Caco-2 (cell line): ENCODE measurements around the gene GJD3. TPM values are rescaled to one million over a fixed set of nuclear protein-coding genes. Genes with fewer than 3 reads are reported as not detected.

Experiments
- BruUV-seq: library from RNA; stranded (reverse); fragments of 400-500 nt; replicated peaks from 2 replicates; lab custom pipeline; 2021; lab: Mats Ljungman, UMichigan
- CTCF ChIA-PET: fragments of 300-600 bp; sonication (Branson Sonifier 250); formaldehyde crosslinking; loops from one replicate; lab custom pipeline; 2022; ENCODE audit warnings: antibody characterized with exemption; lab: Charles Lee
- POLR2A ChIA-PET: fragments of 300-600 bp; sonication (Branson Sonifier 250); formaldehyde crosslinking; loops from one replicate; lab custom pipeline; 2022; ENCODE audit warnings: antibody characterized with exemption; lab: Charles Lee
- DNase-seq, 2 experiments: peaks; one replicate each; pipeline versions ENCODE4 v3.0.0 to v3.0.0-alpha.2; 2020 to 2022
- H3K27me3 ChIP-seq: replicated peaks from 2 replicates; pipeline ENCODE4 v1.6.0; 2011; ENCODE audit warnings: low read length; ENCODE audit not compliant: control insufficient read depth, insufficient read depth
- H3K36me3 ChIP-seq: 2 replicates; pipeline ENCODE4 v1.5.1; 2011; ENCODE audit warnings: low read length; ENCODE audit not compliant: control insufficient read depth, insufficient read depth
- H3K4me1 ChIP-seq: fragments of 250-450 bp; sonication (Bioruptor Pico); 2 replicates; pipeline ENCODE4 v1.5.1; 2020; ENCODE audit warnings: mild to moderate bottlenecking
- H3K4me3 ChIP-seq: 2 replicates; pipeline ENCODE4 v1.5.1; 2011; ENCODE audit warnings: low read depth, mild to moderate bottlenecking, control low read depth, low read length
- H3K9me3 ChIP-seq: fragments of 250-450 bp; sonication (Bioruptor Pico); 2 replicates; pipeline ENCODE4 v1.5.1; 2020; ENCODE audit warnings: mild to moderate bottlenecking, moderate library complexity
- H3K27ac Mint-ChIP-seq: one replicate; pipeline ENCODE4 v1.8.0; 2022; ENCODE audit warnings: mixed read lengths; ENCODE audit not compliant: unreplicated experiment
- H3K27me3 Mint-ChIP-seq: one replicate; pipeline ENCODE4 v1.8.0; 2022; ENCODE audit warnings: mixed read lengths; ENCODE audit not compliant: insufficient read depth, unreplicated experiment
- H3K36me3 Mint-ChIP-seq: one replicate; pipeline ENCODE4 v1.8.0; 2022; ENCODE audit warnings: mild to moderate bottlenecking, mixed read lengths; ENCODE audit not compliant: insufficient read depth, unreplicated experiment
- H3K4me1 Mint-ChIP-seq: one replicate; pipeline ENCODE4 v1.8.0; 2022; ENCODE audit warnings: low read depth, mixed read lengths; ENCODE audit not compliant: unreplicated experiment
- H3K4me3 Mint-ChIP-seq: one replicate; pipeline ENCODE4 v1.8.0; 2022; ENCODE audit warnings: mild to moderate bottlenecking, moderate library complexity, mixed read lengths; ENCODE audit not compliant: unreplicated experiment
- H3K9me3 Mint-ChIP-seq: one replicate; pipeline ENCODE4 v1.8.0; 2022; ENCODE audit warnings: mixed read lengths; ENCODE audit not compliant: unreplicated experiment
- CTCF ChIP-seq, 2 experiments: fragments of 200-600 bp in 1 of 2; IDR thresholded peaks; 1 replicate in 1 of 2; 2 replicates in 1 of 2; pipeline versions ENCODE4 v1.5.1 to v1.8.0; 2011 to 2022; ENCODE audit warnings: antibody characterized with exemption in 1 of 2, control low read depth in 1 of 2, inconsistent platforms in 1 of 2, low read depth in 1 of 2, low read length in 1 of 2, mild to moderate bottlenecking in 1 of 2, moderate library complexity in 1 of 2; ENCODE audit not compliant: insufficient read depth in 1 of 2, severe bottlenecking in 1 of 2, unreplicated experiment in 1 of 2
- intact Hi-C: fragments of 100-400 bp; cut with micrococcal nuclease; formaldehyde crosslinking; loops from one replicate; pipeline ENCODE4 v1.10.0; 2022; ENCODE audit not compliant: unreplicated experiment
- total RNA-seq: library from RNA; stranded (reverse); gene quantifications from 2 replicates; pipeline ENCODE4 v1.2.3, GENCODE V29; 2022

Gene GJD3
- total RNA-seq, 1 experiment from 2014 or later = not detected

GRCh38 chr17:40329839-40330794, 34.4 kb downstream of the GJD3 start:
- Histone ChIP-seq H3K4me1 (peaks cover 29% of the 10 kb centered on the region), H3K9me3 (no peaks in the 10 kb centered on the region), H3K36me3 (peaks cover 1% of the 10 kb centered on the region), H3K4me3 (no peak overlapping the region), H3K27me3 (no peaks in the 10 kb centered on the region)
- no peak overlapping the region for H3K4me3 Mint-ChIP-seq
- intact Hi-C loops = no loop called here
- peaks cover 23% of the 10 kb centered on the region for H3K4me1 Mint-ChIP-seq
- H3K9me3 Mint-ChIP-seq = no peaks in the 10 kb centered on the region
- H3K36me3 Mint-ChIP-seq = no peaks in the 10 kb centered on the region
- no peaks in the 10 kb centered on the region for H3K27me3 Mint-ChIP-seq
- CTCF ChIA-PET = interaction anchor here (1.7 kb wide), 1 partner anchor 13 kb away, joined by 4 read pairs; no protein-coding TSS in a partner anchor
- TF ChIP-seq CTCF (IDR thresholded peaks at IDR 0.05; ENCODE audit: insufficient read depth in 1 of 2, low read depth in 1 of 2, low read length in 1 of 2, severe bottlenecking in 1 of 2, unreplicated experiment in 1 of 2) = no peak
- BruUV-seq = no TSS peak
- POLR2A ChIA-PET = no interaction called here
- DNase-seq = no peak
- H3K27ac Mint-ChIP-seq = no peak overlapping the region

- Mint-ChIP-seq H3K36me3 (no peaks in the 10 kb centered on the region), H3K4me1 (peaks cover 14% of the 10 kb centered on the region), H3K9me3 (no peaks in the 10 kb centered on the region), H3K27ac (no peak overlapping the region), H3K27me3 (no peaks in the 10 kb centered on the region), H3K4me3 (no peak overlapping the region)
- POLR2A ChIA-PET = interaction anchor here (0.7 kb wide), 1 partner anchor 110 kb away, joined by 3 read pairs; no protein-coding TSS in a partner anchor
- CTCF ChIA-PET = interaction anchor here (3.5 kb wide), 1 partner anchor 11 kb away, joined by 14 read pairs; no protein-coding TSS in a partner anchor
- Histone ChIP-seq H3K4me1 (peaks cover 17% of the 10 kb centered on the region), H3K9me3 (no peaks in the 10 kb centered on the region), H3K36me3 (peaks cover 1% of the 10 kb centered on the region), H3K27me3 (no peaks in the 10 kb centered on the region), H3K4me3 (no peak overlapping the region)
- no peak for DNase-seq
- BruUV-seq = no TSS peak
- TF ChIP-seq CTCF (IDR thresholded peaks at IDR 0.05; ENCODE audit: insufficient read depth in 1 of 2, low read depth in 1 of 2, low read length in 1 of 2, severe bottlenecking in 1 of 2, unreplicated experiment in 1 of 2) = no peak
- intact Hi-C loops = no loop called here
Observed at GRCh38 chr17:40328386-40328766, 36.2 kb downstream of the GJD3 start.

GRCh38 chr17:40327735-40328385, 36.7 kb downstream of the GJD3 start:
- TF ChIP-seq CTCF (IDR thresholded peaks at IDR 0.05; ENCODE audit: insufficient read depth in 1 of 2, low read depth in 1 of 2, low read length in 1 of 2, severe bottlenecking in 1 of 2, unreplicated experiment in 1 of 2) = no peak
- Histone ChIP-seq H3K4me3 (no peak overlapping the region), H3K4me1 (peaks cover 17% of the 10 kb centered on the region), H3K36me3 (peaks cover 1% of the 10 kb centered on the region), H3K27me3 (no peaks in the 10 kb centered on the region), H3K9me3 (no peaks in the 10 kb centered on the region)
- Mint-ChIP-seq H3K4me3 (no peak overlapping the region), H3K9me3 (no peaks in the 10 kb centered on the region), H3K27me3 (no peaks in the 10 kb centered on the region), H3K4me1 (peaks cover 14% of the 10 kb centered on the region), H3K27ac (no peak overlapping the region), H3K36me3 (no peaks in the 10 kb centered on the region)
- ChIA-PET CTCF (interaction anchor here (3.5 kb wide), 1 partner anchor 11 kb away, joined by 14 read pairs; no protein-coding TSS in a partner anchor), POLR2A (interaction anchor here (0.7 kb wide), 1 partner anchor 109 kb away, joined by 3 read pairs; no protein-coding TSS in a partner anchor)
- DNase-seq = no peak
- BruUV-seq = no TSS peak
- intact Hi-C loops = no loop called here
